Stimulated activated naive CD4-positive, alpha-beta T cell treated with Interleukin-2 at 50 U/mL for 16 hours (primary cell): ENCODE data around the gene HTR7.
"Not testable (repeated sequence)": the region's sequence is repeated elsewhere in the genome, so short reads cannot be mapped to it uniquely, and the experiment has no call there.

ENCODE experiments used
- DNase-seq: peaks from one replicate; lab custom pipeline; 2025; lab: John Stamatoyannopoulos, UW

Gene HTR7

DNA sequence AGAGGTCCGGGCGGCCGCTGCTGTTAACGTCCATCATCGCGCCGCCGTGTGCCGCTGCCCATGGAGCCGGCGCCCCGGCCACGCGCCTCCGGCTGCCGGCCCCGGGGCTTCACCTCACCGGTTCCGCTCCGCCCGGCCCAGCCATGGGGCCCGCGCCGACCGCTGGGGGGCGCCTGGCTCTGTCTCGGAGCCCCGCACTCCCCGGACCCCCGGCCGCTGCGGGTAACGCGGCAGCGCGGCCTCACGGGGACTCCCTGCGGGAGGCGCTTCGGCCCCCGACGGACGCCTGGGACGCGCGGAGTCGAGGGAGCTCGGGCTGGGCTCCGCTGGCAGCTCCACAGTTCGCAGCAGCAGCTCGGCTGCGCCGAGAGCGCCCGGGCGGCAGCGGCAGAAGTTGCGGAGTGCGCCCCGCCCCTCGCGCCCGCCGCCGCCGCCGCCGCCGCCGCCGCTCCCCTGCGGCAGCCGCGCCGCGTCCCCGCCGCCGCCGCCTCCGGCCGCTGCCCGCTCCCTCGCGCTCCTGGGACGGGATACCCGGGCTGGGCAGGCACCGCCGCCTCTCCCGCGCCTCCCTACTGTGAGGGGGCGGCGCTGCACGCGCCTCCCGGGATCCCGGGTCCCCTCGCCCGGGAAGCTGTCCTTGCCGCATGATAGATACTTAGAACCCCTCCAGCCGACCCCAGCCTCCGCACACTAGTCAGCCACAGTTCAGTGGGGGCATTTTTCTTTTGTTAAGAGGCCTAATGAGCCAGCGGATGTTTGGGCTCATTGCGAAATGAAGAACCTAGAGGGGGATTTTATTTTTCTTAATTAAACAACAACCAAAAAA, at the start of gene HTR7:
Gene HTR7, minus strand, starts transcription at position 405 of the 826 bp plus-strand sequence. Its CDS starts 368 bp downstream, at position 37.
- peak; percentile 34 for DNase-seq

DNA sequence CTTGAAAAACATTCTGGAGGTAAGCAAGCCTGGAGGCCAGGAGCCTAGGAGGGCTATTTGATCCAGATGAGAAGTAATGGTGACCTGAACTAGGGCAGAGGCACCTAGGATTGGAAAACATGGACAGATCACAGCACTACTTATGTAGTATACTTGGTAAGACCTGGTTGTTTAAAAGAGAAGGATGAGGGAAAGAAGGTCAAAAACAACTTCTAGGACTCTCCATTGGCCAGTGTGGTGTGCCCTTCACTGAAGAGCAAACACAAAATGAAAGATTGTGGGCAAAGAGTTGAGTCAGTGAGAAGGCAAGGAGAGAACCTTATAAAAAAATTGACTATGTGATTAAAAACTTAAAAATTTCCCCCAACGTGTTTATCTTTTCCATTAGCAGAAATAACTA, 48.8 kb upstream of the HTR7 start:
- DNase-seq = no peak

DNA sequence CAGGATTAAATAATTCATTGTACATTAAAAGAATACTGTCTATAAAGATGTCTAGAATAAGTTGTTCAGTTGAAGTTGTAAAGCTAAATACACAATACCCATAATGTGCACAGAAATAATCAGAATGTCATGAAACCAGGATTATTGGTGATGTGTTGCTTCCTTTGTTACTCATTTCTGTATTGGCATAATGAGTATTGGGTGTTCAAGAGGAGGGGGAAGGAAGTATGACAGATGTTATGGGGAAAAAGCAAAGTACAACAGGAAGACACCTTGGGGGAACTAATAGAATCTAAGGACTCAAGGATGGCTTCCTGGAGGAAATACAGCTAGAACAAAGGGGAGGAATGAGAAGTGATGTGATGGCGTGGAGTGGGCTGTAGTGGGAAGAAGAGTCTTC, 48.1 kb upstream of the HTR7 start:
- DNase-seq = no peak

DNA sequence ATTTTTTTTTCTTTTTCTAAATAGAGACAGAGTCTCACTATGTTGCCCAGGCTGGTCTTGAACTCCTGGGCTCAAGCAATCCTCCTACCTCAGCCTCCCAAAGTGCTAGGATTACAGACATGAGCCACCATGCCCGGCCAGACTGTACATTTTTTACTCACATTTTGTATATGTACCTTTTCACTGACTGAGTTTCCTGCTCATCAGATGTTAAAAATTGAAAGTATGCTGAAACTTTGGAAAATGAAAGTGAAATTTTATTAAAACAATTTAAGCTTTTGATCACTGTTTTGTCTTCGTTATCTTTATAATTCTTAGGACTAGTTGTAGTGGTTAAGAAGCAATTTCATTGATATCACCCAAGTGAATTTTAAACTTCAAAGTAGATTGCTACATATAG, 39.1 kb upstream of the HTR7 start:
- DNase-seq = not testable (repeated sequence)

DNA sequence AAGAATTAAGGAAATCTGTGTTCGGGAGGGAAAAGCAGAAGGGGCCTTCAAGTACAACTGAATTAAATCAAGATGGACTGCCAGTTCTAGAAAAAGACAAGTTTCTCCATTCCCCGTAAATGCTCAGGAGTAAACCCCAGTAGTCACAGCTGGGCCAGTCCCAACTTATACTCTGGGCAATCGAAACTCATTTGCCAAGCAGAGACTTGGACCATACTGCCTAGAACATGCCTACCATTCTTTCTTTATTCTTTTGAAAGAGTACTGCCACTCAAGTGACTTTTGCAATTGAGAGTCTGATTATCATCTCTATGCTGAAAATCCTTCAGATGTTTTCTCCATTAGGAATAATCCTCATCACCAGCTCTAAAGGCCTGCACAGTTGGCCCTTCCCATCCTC, 35.4 kb upstream of the HTR7 start:
- DNase-seq = no peak

DNA sequence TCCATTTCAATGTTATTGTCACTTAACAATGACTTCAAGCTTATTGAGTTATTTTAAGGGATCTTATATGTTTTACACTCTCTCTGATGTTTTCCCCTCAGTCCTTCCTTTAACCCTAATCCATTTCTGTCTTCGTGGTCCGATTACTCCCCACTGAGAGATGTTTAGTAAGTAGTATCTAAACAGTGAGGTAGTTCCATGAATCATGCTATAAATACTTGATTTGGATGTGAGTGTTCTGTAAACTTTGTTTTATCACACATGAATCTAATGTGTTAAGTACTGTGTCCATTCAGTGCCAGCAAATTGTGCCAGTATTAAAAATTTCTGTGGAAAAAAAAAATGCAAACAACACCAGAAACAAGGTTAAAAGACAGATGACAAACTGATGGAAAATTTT, 32.5 kb upstream of the HTR7 start:
- DNase-seq = no peak

DNA sequence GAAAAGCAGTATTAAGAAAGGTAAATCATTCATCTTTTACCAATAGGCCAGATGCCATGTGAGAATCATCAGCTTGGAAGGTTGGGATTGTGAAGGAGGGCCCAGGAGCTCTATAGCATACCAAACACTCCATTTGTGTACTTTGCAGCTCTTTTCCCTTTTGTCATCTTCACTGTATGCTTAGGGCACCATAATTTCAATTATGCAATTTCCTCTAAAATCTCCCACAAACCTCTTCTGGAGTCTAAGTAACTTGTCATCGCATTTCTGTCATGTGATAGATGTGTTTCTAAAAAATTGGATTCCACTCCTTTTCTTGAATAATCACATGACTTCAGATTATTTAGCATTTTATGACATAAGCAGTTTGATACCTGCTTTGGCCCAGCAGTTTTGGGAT, 31.8 kb upstream of the HTR7 start:
- DNase-seq = no peak

DNA sequence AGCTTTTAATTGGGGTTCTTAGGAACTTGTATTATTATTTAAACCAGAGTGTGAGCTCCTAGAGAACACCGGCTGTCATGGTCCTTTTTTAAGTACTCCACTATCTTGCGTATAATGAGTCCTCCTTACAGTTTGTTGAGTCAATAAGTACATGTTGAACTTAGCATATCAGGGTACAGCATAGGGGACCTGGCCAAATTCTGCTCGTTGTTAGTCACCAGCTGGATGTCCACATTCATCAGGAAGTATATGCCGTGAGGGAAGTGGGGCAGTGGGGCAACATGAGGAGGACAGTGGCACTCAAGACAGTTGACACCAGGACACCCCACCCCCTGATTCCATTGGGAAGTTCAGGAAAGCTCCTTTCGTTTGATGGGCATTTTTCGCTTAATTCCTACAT, 30.5 kb upstream of the HTR7 start:
- DNase-seq = no peak

DNA sequence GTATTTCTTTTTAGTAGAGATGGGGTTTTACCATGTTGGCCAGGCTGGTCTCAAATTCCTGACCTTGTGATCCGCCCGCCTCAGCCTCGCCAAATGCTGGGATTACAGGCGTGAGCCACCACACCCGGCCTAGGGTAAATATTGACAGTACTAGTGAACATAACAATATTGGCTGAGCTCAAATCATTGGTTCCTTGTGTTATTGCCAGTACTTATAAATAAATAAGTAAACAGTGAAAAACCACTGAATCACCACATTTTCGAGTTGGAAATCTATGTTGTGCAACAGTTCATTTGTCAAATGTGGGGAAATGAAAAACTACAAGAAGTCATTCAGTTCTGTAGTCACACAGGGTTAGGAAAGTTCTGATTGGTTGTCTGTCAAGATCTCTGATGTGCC, 29.7 kb upstream of the HTR7 start:
- DNase-seq = no peak

DNA sequence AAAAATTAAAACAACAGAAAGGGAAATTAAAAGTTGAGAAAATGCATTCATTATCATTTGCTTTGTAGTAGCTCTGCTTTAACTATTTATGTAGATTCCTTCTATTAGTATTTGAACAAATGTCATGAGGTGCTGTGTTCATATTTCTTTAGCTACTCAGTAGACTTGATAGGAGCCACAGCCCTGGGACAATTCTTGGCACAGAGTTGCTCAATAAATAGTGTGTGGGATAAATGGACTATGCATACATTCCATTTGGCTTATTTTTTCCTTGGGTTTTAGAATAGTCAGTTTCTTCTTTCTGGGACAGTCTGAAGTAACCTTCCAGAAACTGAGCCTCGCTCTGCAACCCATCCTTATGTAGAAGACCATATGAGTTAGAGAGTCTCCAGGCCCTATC, 27.3 kb upstream of the HTR7 start:
- DNase-seq = no peak

DNA sequence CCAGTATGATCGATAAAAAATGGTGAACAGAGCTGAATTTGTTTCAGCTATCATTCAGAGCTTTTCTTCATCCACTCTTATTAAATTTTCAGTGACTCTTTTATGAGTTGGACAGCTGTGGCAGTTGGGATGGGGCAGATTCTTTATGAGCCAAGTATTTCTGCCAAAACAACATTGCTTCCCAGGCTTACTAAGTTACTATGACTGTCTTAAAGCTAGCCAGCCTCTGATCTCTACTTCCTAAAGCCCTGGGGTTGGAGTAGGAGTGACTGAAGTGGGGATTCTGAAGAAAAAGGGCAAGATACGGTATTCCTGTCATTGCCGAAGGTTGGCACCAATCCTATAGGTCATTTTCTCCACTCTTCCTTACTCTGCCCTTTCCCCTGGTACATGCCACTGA, 26.6 kb upstream of the HTR7 start:
- no peak for DNase-seq

DNA sequence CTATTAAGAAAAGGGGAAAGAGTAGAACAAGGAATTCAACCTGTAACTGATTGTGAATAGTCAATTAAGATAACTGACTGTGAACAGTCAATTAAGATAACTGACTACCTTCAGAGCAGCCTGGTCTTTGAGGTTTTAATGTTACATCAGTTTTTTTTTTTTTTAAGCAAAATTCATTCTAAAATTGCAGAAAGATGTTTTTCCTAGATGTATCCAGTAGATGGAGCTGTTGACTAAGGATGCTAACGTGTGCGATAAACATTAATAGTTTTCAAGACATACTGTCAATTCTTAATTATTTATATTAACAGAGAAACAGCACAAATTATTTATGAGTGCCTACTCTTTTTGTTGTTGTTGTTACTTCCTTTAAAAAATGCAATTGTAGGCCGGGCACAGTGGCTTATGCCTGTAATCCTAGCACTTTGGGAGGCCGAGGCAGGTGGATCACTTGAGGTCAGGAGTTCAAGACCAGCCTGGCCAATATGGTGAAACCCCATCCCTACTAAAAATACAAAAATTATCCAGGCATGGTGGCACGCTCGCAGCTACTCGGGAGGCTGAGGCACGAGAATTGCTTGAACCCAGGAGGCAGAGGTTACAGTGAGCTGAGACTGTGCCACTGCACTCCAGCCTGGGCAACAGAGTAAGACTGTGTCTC, 22.4 kb upstream of the HTR7 start:
- not testable (repeated sequence) for DNase-seq

DNA sequence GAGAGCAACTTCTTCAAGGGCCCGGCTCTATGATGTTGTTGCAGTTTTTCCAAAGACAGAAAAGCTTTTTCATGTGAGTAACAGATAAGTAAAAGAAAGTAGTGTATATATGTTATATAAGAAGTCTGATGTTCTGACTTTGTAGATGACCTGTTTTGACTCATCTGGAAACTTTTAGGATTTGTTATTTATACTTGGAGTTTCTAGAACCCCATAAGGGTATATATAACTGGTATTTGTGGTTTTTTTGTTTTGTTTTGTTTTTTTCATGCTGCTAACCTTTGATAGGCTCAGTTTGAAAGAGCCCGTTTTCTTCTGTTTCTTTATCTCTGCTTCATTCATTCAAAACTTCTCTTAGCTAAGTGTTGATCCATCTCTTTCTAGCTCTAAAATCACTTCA, 21.2 kb upstream of the HTR7 start:
- no peak for DNase-seq

DNA sequence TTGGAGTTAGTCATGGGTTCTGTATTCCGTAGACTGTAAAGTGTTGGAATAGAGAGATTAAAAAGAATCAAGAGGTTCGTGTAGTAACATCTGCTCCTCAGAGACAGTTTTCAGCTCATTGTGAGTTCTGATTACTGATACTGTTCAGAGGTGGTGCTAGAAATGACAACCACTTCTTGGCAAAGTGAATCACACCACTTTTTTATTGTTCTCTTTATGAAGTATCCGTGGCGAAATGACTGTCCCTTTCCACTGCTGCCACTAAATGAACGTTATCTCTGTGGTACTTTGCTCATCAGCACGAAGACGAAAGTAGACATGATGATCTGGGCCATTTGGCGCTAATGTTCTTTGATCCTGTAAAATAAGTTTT, 14.8 kb upstream of the HTR7 start:
- peak; percentile 25 for DNase-seq

DNA sequence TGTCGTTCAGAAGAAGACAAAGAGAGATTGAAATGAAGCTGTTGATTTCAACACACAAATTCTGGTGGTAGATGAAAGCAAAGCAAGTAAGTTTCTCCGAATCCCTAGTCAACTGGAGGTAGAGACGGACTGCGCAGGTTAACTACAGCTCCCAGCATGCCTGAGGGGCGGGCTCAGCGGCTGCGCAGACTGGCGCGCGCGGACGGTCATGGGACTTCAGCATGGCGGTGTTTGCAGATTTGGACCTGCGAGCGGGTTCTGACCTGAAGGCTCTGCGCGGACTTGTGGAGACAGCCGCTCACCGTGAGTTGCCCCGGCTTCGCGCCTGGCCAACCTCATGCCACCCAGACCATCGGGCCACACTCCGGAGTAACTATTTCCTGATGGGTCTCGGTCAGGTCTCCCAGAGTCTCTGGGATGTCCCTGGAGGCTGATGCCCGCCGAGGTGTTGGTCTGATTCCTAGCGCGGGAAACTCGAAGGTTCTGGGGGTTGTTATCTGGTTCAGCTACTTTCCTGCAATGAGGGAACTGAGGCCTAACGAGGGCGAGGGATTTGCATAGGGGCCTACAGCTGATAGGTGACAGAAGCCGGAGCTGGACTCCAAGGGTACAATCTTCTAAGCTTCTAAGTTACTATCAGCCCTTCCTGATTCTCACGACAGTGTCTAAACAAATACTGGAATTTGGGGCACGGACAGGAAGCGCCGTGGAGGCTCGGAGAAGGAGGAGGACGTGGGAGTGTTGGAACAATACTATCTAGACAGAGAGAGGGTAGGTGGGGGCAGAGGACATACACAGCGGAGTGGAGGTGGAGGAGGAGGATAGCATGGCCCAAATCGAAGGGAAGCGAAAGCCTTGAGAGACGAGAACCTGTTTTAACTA, 14.2 kb upstream of the HTR7 start, which contains the start of gene RPP30:
Gene RPP30, plus strand, starts transcription at position 209 of the 882 bp plus-strand sequence. Its CDS starts 13 bp downstream, at position 222.
- DNase-seq = peak; percentile 84

DNA sequence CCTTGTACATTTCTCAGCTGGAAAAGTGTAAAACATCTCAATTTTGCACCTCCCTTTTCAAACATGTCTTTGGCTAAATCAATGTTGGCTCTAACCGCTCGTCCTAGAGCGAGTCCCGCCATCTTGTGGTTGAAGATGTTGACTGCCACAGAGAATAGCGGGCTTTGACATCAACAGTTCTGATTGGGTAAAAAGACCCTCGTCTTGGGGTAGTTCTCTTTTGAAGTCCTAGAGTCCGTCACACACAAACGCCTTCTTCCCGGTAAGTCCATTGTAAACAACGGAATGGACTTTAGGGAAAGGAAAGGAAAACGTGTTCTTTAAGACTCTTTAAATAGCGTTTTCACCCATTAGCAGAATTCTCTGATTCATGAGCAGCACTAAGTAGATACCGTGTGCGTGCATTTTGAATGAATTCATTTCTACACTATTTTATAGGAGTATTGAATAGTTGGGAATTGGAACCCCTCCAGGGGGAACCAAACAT, 13.5 kb upstream of the HTR7 start:
- DNase-seq = peak; percentile 26

DNA sequence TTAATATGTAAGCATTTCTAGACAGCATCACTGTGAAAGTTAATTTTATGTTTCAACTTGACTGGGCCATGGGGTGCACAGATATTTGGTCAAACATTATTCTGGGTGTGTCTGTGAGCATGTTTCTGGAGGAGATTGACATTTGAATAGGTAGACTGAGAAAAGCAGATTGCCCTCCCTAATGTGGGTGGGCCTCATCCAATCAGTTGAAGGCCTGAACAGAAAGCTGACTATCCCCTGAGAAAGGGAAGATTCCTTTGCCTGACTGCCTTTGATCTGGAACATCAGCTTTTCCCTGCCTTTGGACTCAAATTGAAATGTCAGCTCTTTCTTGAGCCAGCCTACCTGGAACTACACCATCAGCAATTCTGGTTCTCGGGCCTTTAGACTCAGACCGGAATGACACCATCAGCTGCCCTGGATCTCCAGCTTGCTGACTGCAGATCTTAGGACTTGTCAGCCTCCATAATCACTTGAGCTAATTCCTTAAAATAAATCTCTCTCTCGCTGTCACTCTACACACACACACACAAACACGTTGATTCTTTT, 8.3 kb upstream of the HTR7 start:
- no peak for DNase-seq

DNA sequence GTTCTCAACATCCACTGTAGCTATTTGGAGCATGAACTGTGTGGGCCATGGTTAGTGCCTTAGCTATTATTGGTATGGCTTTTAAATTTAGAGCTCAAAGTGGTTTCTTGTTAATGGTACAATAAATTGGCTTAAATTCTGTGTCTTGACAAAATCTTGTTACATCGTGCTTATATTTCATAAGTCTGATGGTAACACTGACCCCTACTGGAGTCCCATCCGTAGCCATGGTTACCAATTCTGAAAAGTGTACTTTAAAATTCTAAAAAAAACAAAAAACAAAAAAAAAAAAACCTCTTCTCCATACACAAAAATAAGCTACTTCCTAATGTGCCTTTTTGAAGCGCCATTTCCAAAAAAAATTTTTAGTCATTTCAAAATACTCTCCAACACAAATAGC, 7.6 kb upstream of the HTR7 start:
- no peak for DNase-seq

DNA sequence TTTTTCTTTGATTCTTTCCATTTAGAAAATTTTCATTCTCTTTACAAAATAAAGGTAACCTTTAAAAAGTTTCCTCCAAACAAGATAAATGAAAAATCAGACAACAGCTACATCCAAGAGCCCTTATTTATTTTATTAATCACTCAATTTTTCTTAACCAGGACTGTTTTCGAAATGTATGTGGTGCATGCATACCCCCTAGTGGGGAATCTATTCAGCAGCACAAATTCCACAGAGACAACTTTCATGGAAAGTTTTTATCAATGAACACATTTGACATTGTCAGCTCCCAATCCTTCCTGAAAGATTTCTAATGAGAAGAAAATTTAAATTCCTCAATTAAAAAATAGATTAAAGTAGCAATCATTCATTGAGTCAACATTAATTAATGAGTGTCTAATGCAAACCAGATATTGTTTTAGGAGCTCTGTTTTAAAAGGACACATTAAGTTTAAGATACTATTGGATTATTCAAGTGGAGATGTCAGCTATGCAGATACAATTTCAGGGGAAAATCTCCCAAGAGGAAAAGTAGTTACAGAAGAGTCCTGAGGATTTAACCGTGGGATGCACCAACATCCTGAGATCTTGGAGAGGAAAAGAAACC, 5.2 kb upstream of the HTR7 start:
- no peak for DNase-seq

DNA sequence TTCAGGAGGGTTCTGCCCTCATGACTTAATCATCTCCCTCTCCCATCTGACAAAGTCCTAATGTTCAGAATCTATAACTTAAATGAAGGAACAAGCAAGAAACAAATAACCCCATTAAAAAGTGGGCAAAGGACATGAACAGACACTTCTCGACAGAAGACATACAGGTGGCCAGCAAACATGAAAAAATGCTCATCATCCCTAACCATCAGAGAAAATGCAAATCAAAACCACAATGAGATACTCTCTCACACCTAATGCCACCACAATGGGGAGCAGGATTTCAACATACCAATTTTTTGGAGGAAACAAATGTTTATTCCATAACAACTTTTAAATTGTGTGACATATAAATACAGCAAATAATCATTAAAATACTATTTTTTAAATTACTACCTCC, 3.0 kb upstream of the HTR7 start:
- no peak for DNase-seq

DNA sequence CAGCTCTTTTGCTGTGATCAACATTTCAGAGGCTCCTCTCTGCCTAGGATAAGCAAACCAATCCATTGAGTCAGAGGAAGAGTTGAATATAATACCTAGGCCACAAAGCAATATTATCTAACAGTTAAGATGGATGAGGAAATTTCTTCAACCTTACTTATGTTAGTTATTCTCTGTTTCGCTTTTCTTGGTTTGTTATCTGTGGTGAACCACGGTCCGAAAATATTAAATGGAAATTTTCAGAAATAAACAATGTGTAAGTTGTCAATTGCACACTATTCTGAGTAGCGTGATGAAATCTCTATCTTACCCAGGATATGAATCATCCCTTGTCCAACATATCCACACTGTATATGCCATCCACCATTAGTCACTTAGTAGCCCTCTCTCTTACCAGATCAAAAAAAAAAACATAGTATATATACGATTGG, 1.5 kb upstream of the HTR7 start:
- no peak for DNase-seq
